Fibroblast of skin of left biceps (primary cell): ENCODE results near the gene SERPINA6.
"Not testable (repeated sequence)": the region's sequence is repeated elsewhere in the genome, so short reads cannot be mapped to it uniquely, and the experiment has no call there.

Experiments
- DNase-seq, 2 experiments: peaks; one replicate each; pipeline ENCODE4 v3.0.0-alpha.2; 2013; ENCODE audit warnings: low read depth in 2 of 2

SERPINA6 gene

DNA sequence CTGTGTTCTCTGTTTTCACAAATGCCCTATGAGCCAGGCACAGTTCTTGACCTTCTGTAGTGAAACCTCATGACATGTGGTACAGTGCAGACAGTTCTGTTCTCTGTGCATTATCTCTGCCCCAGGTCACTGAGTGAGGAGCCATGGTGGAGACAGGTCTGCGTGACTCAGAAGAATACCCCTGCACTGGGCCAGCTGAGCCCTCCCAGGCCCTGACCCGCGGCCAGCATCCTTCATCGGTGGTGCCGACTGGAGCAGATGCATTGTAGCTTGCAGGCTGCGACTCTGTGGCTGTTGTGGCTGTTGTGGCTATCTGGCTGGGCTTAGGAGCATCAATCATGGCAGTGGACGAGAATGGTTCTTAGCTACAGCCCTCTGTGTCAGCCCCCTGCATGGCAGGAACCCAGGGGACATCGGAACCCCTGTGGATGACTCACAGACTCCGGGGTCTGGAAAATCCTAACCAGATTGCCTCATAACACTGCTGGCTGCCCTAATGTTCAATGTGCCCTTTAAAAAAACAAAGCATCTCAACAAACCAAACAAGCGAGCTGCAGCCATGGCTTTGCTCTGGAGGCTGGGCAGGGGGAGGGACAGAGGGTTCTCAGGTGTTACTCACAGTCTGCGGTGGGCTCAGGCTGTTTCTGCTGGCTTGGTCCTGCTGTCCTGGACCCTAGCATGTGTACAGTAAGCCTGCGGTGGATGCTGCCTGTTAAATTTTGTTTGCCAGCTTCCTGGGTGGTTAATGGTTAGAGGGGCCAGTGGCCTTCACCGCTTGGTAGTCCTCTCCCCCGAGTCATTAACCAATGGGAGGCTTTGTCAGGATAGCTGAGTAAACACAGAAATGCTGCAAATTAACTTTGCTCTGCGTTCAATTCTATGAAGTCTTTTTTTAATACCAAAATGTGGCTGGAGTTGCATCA is at the start of gene SERPINA6:
TSS of gene SERPINA6 (minus strand) at position 689 of the 923 bp plus-strand sequence. CDS start 8,688 bp downstream, outside the sequence.
- no peak for DNase-seq

DNA sequence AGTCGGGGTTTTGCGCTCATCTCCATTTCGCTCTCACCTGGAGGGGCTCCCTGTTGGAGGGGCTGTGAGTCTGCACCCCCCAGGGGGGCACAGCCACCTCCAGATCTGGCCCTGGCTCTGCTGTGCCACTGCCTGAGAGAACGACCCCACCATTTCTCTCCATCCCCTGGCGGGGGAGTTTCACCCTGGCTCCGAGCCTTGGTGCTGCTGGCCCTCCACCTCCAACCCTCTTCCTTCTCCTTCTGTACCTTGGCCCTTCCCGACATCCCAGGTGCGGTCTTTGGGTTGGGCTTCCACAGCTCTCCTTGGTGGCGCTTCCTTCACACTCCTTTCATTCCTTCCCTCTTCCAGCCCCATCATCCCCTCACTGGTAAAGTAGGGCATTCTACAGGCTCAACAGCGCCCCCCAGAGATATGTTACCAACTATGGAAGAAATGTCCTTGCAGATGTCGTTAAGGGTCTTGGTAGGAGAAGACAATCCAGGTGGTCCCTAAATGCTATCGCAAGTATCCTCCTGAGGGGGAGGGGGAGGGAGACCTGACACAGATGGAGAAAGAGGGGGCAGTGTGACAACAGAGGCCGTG is 49.0 kb upstream of the SERPINA6 start:
- no peak for DNase-seq

- no peak for DNase-seq
Measured at GRCh38 chr14:94370524-94370910, 47.4 kb upstream of the SERPINA6 start.

- DNase-seq = not testable (repeated sequence)
Measured at GRCh38 chr14:94369766-94370523, 46.8 kb upstream of the SERPINA6 start.

GRCh38 chr14:94368956-94369355 is 45.8 kb upstream of the SERPINA6 start:
- DNase-seq = no peak

DNA sequence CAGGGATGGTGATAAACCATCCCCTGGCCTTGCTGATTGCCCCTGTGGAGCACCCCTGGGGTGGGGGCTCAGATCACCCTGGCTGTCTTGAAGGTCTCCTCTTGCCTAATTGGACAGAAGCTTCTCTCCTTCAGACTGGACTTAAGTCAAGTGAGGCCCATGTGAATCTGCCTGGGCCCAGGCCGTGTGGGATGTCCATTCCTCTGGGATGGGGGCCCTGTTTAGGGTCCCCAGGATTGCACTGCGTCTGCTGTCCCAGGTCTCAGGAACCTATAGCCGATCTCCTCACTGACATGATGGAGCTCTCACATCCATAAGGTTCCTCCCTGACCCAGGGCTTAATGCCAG is 45.1 kb upstream of the SERPINA6 start:
- DNase-seq = no peak

- DNase-seq = no peak
Measured at GRCh38 chr14:94367347-94368242, 44.5 kb upstream of the SERPINA6 start.

DNA sequence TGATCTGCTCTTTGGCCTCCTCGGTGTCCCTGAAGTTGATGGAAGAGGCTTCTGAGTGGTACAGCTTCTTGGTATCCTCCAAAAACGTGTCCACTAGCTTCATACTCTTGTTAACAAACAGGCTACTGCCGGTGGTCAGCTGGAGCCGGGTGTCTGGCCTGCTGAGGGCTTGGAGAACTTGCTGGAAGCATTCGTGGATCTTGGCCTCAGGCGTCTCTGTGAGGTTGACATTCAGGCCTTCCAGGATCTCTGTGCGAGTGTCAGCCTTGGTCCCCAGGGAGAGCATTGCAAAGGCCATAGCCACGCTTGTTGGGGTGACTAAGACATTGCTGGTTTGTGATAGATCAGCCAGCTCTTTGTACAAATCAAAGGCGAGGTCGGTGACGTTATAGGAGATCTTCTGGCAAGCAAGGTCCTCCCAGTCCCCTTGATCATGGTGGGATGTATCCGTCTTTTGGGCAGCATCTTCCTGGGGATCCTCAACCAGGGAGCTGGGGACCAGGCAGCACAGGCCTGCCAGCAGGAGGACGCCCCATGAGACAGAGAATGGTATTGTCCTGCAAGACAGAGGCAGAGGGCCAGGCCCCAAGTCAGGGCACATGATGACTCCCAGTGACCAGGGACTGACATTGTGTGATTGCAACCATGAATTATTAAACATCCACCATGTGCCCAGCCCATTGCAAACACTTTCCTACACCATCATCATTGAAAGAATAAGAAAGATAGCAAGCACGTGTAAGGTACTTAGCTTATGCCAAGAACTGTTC is 43.2 kb upstream of the SERPINA6 start, which contains the start of gene SERPINA2:
TSS of gene SERPINA2 (minus strand) at position 553 of the 770 bp plus-strand sequence.
- DNase-seq = no peak

GRCh38 chr14:94365624-94366023 is 42.5 kb upstream of the SERPINA6 start:
- no peak for DNase-seq

DNA sequence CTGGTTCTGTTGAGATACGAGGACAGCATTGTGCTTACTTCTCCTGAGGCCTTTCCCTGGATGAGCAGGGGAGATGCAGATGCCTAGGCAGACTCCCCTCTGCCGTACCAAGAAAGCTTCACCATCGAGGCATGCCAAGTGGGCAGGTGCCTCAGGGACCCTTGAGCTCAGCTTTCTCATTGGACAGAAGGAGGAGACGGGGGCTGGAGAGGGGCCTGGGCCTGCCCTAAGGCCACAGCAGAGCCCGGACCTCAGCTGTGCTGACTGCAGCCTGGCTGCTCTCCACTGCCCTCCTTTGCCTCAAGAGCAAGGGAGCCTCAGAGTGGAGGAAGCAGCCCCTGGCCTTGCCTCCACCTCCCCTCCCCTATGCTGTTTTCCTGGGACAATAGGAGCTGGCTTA is 41.8 kb upstream of the SERPINA6 start:
- no peak for DNase-seq

DNA sequence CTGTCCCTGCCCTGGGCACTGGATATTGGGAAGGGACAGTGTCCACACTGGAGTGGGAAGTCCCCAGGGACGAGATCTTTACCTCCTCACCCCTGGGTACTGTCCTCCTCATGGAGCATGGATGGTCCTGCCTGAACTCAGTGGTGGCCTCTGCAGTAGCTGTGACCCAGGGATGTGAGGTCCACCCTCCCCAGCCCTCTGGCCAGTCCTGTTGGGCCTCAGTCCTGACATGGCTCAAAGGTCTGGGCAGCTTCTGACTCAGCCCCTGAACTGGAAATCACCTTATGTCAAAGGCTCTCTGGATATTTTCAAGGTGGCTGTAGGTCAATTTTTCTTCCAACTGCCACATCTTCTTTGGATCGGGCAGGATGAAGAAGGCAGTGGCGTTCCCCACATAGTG is 40.9 kb upstream of the SERPINA6 start:
- no peak for DNase-seq

GRCh38 chr14:94363151-94363624 is 40.1 kb upstream of the SERPINA6 start:
- no peak for DNase-seq

DNA sequence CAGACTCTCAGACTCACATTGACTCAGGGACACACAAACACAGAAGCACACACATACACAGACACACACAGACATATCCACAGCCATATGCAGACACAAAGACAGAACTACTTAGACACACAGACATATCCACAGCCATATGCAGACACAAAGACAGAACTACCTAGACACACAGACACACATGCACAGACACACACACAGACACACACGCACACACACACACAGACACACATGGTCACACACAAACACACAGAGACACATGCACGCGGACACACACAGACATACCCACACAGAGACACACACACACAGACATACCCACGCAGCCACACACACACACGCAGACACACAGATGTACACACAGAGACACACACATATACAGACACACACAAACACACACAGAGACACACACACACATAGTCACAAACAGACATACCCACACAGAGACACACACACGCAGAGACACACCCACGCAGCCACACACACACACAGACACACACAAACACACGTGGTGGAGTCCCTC is 39.5 kb upstream of the SERPINA6 start:
- DNase-seq = no peak

GRCh38 chr14:94361682-94362081 is 38.5 kb upstream of the SERPINA6 start:
- no peak for DNase-seq

DNA sequence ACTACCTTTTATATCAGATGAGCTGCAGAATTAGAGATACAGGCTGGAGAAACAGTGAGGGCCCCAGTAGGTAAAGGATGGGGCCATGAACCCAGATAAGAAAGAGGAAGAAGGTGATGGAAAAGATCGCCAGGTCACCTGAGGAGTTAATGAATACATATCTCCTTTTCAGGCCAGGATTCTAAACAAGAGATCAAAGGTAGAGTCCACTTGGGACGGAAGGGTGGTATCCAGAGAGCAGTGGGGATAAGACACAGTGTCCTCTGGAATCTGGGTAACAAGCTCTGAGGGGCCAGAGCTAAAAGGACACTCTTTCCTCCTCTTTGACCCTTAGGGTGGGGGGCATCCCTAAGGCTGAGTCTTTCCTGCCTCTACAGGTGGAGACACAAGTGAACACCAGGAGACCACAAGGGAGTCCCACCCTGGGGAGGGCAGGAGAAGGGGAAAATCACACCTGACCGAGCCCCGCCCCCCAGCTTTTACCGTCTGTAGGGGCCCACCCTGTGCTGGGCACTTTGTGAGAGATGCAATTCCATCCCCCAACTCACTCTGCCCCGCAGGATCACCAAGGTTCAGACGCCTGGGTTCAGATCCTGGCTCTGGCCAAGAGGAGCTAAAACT is 37.9 kb upstream of the SERPINA6 start:
- no peak for DNase-seq

- no peak for DNase-seq
Measured at GRCh38 chr14:94357166-94357565, 34.0 kb upstream of the SERPINA6 start.

DNA sequence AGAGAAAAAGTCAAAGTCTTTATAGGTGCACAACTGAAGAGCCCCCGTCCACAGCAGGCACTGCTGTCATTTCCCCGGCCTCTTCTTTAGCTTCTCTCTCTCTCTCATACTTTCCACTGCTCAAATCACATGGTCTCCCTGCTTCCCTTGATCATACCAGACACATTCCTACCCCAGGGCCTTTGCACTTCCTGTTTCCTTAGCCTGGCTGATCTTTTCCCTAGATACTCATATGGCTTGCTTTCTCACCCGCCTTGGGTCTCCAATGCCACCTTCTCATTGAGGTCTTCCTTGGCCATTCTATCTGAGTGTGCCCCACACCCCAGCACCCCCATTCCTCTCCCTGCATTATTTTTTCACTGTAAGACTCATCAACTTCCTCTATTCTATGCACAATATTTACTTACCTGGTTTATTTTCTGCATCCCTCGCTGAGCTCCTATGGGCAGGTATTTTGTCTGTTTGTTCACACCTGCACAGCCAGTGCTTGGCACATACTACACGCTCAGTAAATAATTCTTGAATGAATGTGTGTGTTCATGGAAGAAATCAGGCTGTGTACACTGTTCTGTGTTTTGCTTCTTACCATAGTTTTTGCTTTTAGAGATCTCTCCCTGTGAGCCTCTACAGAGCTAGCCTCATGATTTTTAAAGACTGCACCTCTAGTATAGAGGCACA is 33.4 kb upstream of the SERPINA6 start:
- no peak for DNase-seq

DNA sequence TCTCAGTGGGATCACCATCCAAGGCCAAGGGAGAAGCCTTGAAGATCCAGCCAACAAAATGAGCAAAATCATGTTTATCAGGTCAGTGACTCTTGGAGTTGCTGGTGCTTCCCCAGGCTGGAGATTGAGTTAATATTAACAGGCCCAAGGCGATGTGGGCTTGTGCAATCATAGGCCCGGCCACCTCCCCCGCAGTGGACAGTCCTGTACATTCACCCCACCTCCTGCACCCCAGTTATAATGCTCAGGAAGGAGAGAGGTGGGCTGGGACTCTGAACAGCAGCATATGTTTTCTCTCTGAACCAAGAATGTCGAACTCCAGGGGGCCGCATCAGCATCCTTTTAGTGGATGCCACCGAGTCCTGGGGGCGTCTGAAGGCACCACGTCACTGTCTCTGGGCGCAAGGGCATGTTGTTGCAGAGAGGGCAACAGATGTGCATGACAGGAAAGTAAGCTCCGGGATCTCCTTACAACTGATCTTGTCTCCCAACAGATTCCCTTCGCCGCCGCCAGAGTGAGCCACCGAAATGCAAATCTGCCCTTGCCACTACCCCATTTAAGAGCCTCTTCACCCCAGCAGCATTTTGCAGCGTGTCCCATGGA is 32.2 kb upstream of the SERPINA6 start:
- peak in 1 of 2 experiments; percentile 3 for DNase-seq
